Measurements from ENCODE around the gene ACER3.

GRCh38 chr11:77059806-77060205 is 199.1 kb downstream of the ACER3 start:
- TF ChIP-seq CTCF (conservative IDR thresholded peaks at IDR 0.05; ENCODE audit: low read depth, low read length) (no peak), EZH2 (IDR thresholded peaks at IDR 0.05; ENCODE audit: borderline replicate concordance, low read depth, low read length, poor library complexity, severe bottlenecking) (no peak)
